ENCODE data around the gene APAF1.

The APAF1 gene

GRCh38 chr12:98757455-98757854 lies 112.4 kb downstream of the APAF1 start:
- Histone ChIP-seq H3K36me3 (ENCODE audit: insufficient read depth, low read length) (no peaks in the 10 kb centered on the region), H3K9me3 (ENCODE audit: insufficient read depth, low read length, severe bottlenecking) (no peaks in the 10 kb centered on the region), H3K4me1 (ENCODE audit: insufficient read depth, low read length) (no peaks in the 10 kb centered on the region), H3K9ac (ENCODE audit: low read depth, low read length) (no peak overlapping the region), H3K4me3 (ENCODE audit: low read depth in 1 of 2, low read length in 2 of 2) (no peak overlapping the region), H3K27me3 (ENCODE audit: insufficient read depth, low read length, poor library complexity) (peaks cover 24% of the 10 kb centered on the region), H4K20me1 (ENCODE audit: insufficient read depth, low read length) (no peaks in the 10 kb centered on the region; the same call in 1 of the 2 replicates), H3K4me2 (ENCODE audit: insufficient read depth, low read length) (no peak overlapping the region), H2AFZ (ENCODE audit: low read depth, low read length) (no peak overlapping the region), H3K79me2 (ENCODE audit: insufficient read depth, low read length) (no peaks in the 10 kb centered on the region), H3K27ac (ENCODE audit: low read length) (no peak overlapping the region)
- ATAC-seq (ENCODE audit: insufficient read depth, low read depth): no peak
- no peak for DNase-seq
- TF ChIP-seq EZH2 (IDR thresholded peaks at IDR 0.05; ENCODE audit: borderline replicate concordance, low read depth, low read length, severe bottlenecking) (no peak), CTCF (IDR thresholded peaks at IDR 0.05; ENCODE audit: borderline replicate concordance, extremely low read depth, low read length, poor library complexity, severe bottlenecking) (no peak)

- Histone ChIP-seq H3K79me2 (ENCODE audit: insufficient read depth, low read length) (no peaks in the 10 kb centered on the region), H4K20me1 (ENCODE audit: insufficient read depth, low read length) (no peaks in the 10 kb centered on the region; the same call in 1 of the 2 replicates), H3K9ac (ENCODE audit: low read depth, low read length) (no peak overlapping the region), H3K4me3 (ENCODE audit: low read depth in 1 of 2, low read length in 2 of 2) (no peak overlapping the region), H3K27me3 (ENCODE audit: insufficient read depth, low read length, poor library complexity) (peaks cover 25% of the 10 kb centered on the region), H3K4me2 (ENCODE audit: insufficient read depth, low read length) (no peak overlapping the region), H2AFZ (ENCODE audit: low read depth, low read length) (no peak overlapping the region), H3K9me3 (ENCODE audit: insufficient read depth, low read length, severe bottlenecking) (no peaks in the 10 kb centered on the region), H3K36me3 (ENCODE audit: insufficient read depth, low read length) (no peaks in the 10 kb centered on the region), H3K27ac (ENCODE audit: low read length) (no peak overlapping the region), H3K4me1 (ENCODE audit: insufficient read depth, low read length) (no peaks in the 10 kb centered on the region)
- no peak for ATAC-seq (ENCODE audit: insufficient read depth, low read depth)
- no peak for DNase-seq
- TF ChIP-seq CTCF (IDR thresholded peaks at IDR 0.05; ENCODE audit: borderline replicate concordance, extremely low read depth, low read length, poor library complexity, severe bottlenecking) (no peak), EZH2 (IDR thresholded peaks at IDR 0.05; ENCODE audit: borderline replicate concordance, low read depth, low read length, severe bottlenecking) (no peak)
These were observed 113.2 kb downstream of the APAF1 start for GRCh38 chr12:98758331-98758730.

GRCh38 chr12:98763656-98764055 lies 118.6 kb downstream of the APAF1 start:
- Histone ChIP-seq H3K27me3 (ENCODE audit: insufficient read depth, low read length, poor library complexity) (peaks cover 25% of the 10 kb centered on the region), H3K4me1 (ENCODE audit: insufficient read depth, low read length) (no peaks in the 10 kb centered on the region), H3K9ac (ENCODE audit: low read depth, low read length) (no peak overlapping the region), H4K20me1 (ENCODE audit: insufficient read depth, low read length) (no peaks in the 10 kb centered on the region; the same call in 1 of the 2 replicates), H3K27ac (ENCODE audit: low read length) (no peak overlapping the region), H2AFZ (ENCODE audit: low read depth, low read length) (no peak overlapping the region), H3K36me3 (ENCODE audit: insufficient read depth, low read length) (no peaks in the 10 kb centered on the region), H3K4me2 (ENCODE audit: insufficient read depth, low read length) (no peak overlapping the region), H3K9me3 (ENCODE audit: insufficient read depth, low read length, severe bottlenecking) (no peaks in the 10 kb centered on the region), H3K79me2 (ENCODE audit: insufficient read depth, low read length) (no peaks in the 10 kb centered on the region), H3K4me3 (ENCODE audit: low read depth in 1 of 2, low read length in 2 of 2) (no peak overlapping the region)
- DNase-seq (no peak), ATAC-seq (ENCODE audit: insufficient read depth, low read depth) (no peak)
- TF ChIP-seq CTCF (IDR thresholded peaks at IDR 0.05; ENCODE audit: borderline replicate concordance, extremely low read depth, low read length, poor library complexity, severe bottlenecking) (no peak), EZH2 (IDR thresholded peaks at IDR 0.05; ENCODE audit: borderline replicate concordance, low read depth, low read length, severe bottlenecking) (no peak)

GRCh38 chr12:98767248-98767647 lies 122.2 kb downstream of the APAF1 start:
- no peaks in the 10 kb centered on the region; the same call in 1 of the 2 replicates for H4K20me1 ChIP-seq (ENCODE audit: insufficient read depth, low read length)
- H3K4me1 ChIP-seq (ENCODE audit: insufficient read depth, low read length): no peaks in the 10 kb centered on the region
- no peak for ATAC-seq (ENCODE audit: insufficient read depth, low read depth)

More at GRCh38 chr12:98767248-98767647, 122.2 kb downstream of the APAF1 start:
- Histone ChIP-seq H3K79me2 (ENCODE audit: insufficient read depth, low read length) (no peaks in the 10 kb centered on the region), H3K27me3 (ENCODE audit: insufficient read depth, low read length, poor library complexity) (peaks cover 10% of the 10 kb centered on the region), H3K4me3 (ENCODE audit: low read depth in 1 of 2, low read length in 2 of 2) (no peak overlapping the region), H3K9ac (ENCODE audit: low read depth, low read length) (no peak overlapping the region), H3K27ac (ENCODE audit: low read length) (no peak overlapping the region), H2AFZ (ENCODE audit: low read depth, low read length) (no peak overlapping the region), H3K4me2 (ENCODE audit: insufficient read depth, low read length) (no peak overlapping the region), H3K9me3 (ENCODE audit: insufficient read depth, low read length, severe bottlenecking) (no peaks in the 10 kb centered on the region), H3K36me3 (ENCODE audit: insufficient read depth, low read length) (no peaks in the 10 kb centered on the region)
- TF ChIP-seq CTCF (IDR thresholded peaks at IDR 0.05; ENCODE audit: borderline replicate concordance, extremely low read depth, low read length, poor library complexity, severe bottlenecking): no peak
- DNase-seq: no peak
